Ishikawa (cell line): ENCODE data around the gene SARDH.

Source experiments
- CEBPB ChIP-seq: IDR thresholded peaks from 2 replicates; pipeline ENCODE4 v1.6.1; 2012
- CREB1 ChIP-seq: IDR thresholded peaks from 2 replicates; pipeline ENCODE4 v1.6.1; 2012; ENCODE audit warnings: low read depth
- EGR1 ChIP-seq: IDR thresholded peaks from 2 replicates; pipeline ENCODE4 v1.6.1; 2012
- EP300 ChIP-seq: IDR thresholded peaks from 2 replicates; pipeline ENCODE4 v1.6.1; 2012; ENCODE audit warnings: borderline replicate concordance
- FOXM1 ChIP-seq: IDR thresholded peaks from 2 replicates; pipeline ENCODE4 v1.6.1; 2012; ENCODE audit warnings: low read depth, borderline replicate concordance
- NFIC ChIP-seq: IDR thresholded peaks from 2 replicates; pipeline ENCODE4 v1.6.1; 2012
- RAD21 ChIP-seq: IDR thresholded peaks from 2 replicates; pipeline ENCODE4 v1.6.1; 2012; ENCODE audit warnings: low read depth
- REST ChIP-seq: IDR thresholded peaks from 2 replicates; pipeline ENCODE4 v1.6.1; 2012; ENCODE audit warnings: low read depth, mild to moderate bottlenecking
- TAF1 ChIP-seq: IDR thresholded peaks from 2 replicates; pipeline ENCODE4 v1.6.1; 2012; ENCODE audit warnings: low read depth, mild to moderate bottlenecking
- TCF12 ChIP-seq: IDR thresholded peaks from 2 replicates; pipeline ENCODE4 v1.6.1; 2012; ENCODE audit warnings: low read depth
- TEAD4 ChIP-seq: IDR thresholded peaks from 2 replicates; pipeline ENCODE4 v1.6.1; 2012
- YY1 ChIP-seq: IDR thresholded peaks from 2 replicates; pipeline ENCODE4 v1.6.1; 2012; ENCODE audit warnings: low read depth
- ZBTB7A ChIP-seq: IDR thresholded peaks from 2 replicates; pipeline ENCODE4 v1.6.1; 2012; ENCODE audit warnings: low read depth
- TF ChIP-seq, protein P1 (sequence below): IDR thresholded peaks from 2 replicates; pipeline ENCODE4 v1.6.1; 2012
- TF ChIP-seq, protein P2 (sequence below): IDR thresholded peaks from 2 replicates; pipeline ENCODE4 v1.6.1; 2012

Gene SARDH

DNA sequence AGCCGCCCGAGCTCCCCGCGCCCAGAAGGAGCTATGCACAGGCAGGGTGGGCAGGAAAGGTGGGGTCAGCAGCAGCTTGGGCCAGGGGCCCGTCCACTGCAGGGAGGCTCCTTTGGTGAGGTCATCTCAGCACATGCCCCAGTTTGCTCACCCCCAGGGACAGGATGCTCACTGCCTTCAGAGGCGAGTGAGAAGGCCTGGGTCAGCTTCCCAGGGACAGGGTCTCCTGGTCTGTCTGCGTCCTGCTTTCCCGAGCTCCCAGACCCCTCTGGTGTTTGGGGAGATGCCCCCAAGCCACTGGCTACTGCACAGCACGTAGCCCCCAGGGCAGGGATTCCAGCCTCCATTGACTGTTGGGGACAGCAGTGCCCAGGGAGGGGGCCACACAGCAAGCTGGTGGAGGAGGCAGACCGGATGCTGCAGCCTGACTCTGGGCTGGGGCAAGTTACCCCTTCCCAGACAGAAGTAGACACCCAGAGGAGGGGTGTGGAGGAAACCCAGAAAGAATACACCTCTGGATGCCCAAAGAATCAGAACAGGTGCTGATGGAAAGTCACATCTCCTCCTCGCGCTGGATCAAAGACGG, 581 bp upstream of the SARDH start:
- TF ChIP-seq EGR1: no peak
- TF ChIP-seq REST: no peak
- no peak for TF ChIP-seq ZBTB7A
- no peak for TF ChIP-seq YY1

DNA sequence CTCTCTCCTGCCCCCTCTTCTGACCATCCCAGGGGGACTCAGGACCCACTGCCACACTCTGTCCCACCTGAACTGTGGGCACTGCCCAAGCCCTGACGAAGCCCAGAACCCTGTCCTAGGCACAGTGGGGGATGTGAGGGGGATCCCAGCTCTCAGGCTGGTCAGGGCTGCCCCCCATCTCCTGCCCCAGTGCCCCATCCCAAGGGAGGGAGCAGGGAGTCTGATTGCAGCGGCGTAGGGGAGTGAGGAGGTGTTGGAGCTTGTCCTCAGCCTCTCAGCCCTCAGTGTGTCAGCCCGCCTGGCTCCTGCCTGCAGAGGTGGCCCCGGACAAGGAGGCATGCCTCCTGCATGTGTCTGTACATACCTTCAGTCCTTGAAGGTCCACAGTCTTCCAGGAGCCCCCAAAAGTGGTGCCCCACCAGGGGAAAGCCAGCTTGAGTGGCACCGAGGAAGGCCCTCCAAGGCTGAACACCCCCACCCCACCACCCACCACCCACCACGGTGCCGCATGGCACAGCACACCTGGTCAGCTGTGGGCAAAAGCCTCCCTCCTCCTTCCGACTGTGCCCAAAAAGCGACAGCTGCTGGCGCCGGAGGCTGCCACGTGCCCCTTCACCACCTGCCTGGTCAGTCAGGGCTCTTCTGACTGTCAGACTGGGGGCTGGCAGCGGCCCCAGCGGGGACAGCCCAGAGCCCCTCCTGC, 930 bp downstream of the SARDH start:
- TF ChIP-seq FOXM1 (no peak), EP300 (no peak), ZBTB7A (no peak), TEAD4 (no peak)

GRCh38 chr9:133735931-133736330, 2.2 kb downstream of the SARDH start:
- TF ChIP-seq REST (no peak), TEAD4 (no peak), TAF1 (no peak), YY1 (no peak), FOXM1 (no peak), TCF12 (no peak), RAD21 (no peak), CEBPB (no peak), EGR1 (no peak), CREB1 (no peak), EP300 (no peak), ZBTB7A (no peak), NFIC (no peak)
- TF ChIP-seq, protein P1, sequence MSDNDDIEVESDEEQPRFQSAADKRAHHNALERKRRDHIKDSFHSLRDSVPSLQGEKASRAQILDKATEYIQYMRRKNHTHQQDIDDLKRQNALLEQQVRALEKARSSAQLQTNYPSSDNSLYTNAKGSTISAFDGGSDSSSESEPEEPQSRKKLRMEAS: no peak
- TF ChIP-seq, protein P2, sequence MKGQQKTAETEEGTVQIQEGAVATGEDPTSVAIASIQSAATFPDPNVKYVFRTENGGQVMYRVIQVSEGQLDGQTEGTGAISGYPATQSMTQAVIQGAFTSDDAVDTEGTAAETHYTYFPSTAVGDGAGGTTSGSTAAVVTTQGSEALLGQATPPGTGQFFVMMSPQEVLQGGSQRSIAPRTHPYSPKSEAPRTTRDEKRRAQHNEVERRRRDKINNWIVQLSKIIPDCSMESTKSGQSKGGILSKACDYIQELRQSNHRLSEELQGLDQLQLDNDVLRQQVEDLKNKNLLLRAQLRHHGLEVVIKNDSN: no peak

DNA sequence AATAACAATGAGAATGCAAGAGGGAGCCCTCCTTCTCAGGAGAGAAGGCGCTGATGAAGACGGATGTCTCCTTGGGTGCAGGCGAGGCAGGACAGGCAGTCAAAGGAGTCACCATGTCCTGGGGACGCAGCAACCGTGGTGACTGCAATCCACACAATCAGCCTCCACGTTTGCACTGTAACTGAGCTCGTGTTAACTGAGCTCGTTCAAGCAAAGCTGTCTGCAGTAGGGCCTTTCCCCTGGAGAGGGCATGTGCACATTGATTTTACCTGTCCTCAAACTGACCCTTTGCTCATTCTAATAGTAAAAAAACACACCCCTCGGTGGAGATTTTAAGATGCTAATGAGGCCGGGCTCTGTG, 2.8 kb downstream of the SARDH start:
- TF ChIP-seq EGR1 (no peak), NFIC (no peak), REST (no peak), FOXM1 (no peak), TAF1 (no peak), ZBTB7A (no peak), CEBPB (no peak), RAD21 (no peak), TCF12 (no peak)
- TF ChIP-seq, protein P1: no peak
